SK-N-SH (cell line): ENCODE results near the gene SP2. TPM values are rescaled to one million over a fixed set of nuclear protein-coding genes. Genes with fewer than 3 reads are reported as not detected.
A peak's percentile ranks its signal among the peaks of the same experiment; 100 is the strongest.
"Not testable (repeated sequence)": the region's sequence is repeated elsewhere in the genome, so short reads cannot be mapped to it uniquely, and the experiment has no call there.

Experiments
- CTCF ChIA-PET: fragments of 300-600, 350-600 bp; formaldehyde crosslinking; extraction: SDS; loops from one replicate; lab custom pipeline; 2021; lab: Yijun Ruan, JAX
- POLR2A ChIA-PET: fragments of 350-600 bp; sonication (Branson Sonifier 250); formaldehyde crosslinking; extraction: SDS; loops from one replicate; lab custom pipeline; 2020; ENCODE audit warnings: antibody characterized with exemption, inconsistent platforms; lab: Yijun Ruan, JAX
- DNase-seq: peaks from one replicate; pipeline ENCODE4 v3.0.0; 2012
- H2AFZ ChIP-seq: fragments of 200-600 bp; sonication (generic); 2 replicates; pipeline ENCODE4 v1.8.1; 2016; ENCODE audit warnings: antibody characterized with exemption, mild to moderate bottlenecking, low read depth
- H3F3A ChIP-seq: fragments of 200-600 bp; sonication (generic); replicated peaks from 2 replicates; pipeline ENCODE3; 2016; ENCODE audit warnings: antibody characterized with exemption, mild to moderate bottlenecking; ENCODE audit not compliant: insufficient read depth
- H3K27ac ChIP-seq, 2 experiments: fragments of 200-500 bp in 1 of 2; fragments of 200-600 bp in 1 of 2; sonication (Bioruptor generic) in 1 of 2; sonication (generic), shearing (Covaris generic) in 1 of 2; 2 replicates each; pipeline versions ENCODE4 v1.5.1 to v1.6.1; 2014 to 2016; ENCODE audit warnings: low read depth in 2 of 2, inconsistent platforms in 1 of 2, low read length in 1 of 2, mild to moderate bottlenecking in 1 of 2, mixed read lengths in 1 of 2
- H3K27me3 ChIP-seq: fragments of 200-600 bp; sonication (generic), shearing (Covaris generic); 2 replicates; pipeline ENCODE4 v1.6.1; 2016; ENCODE audit warnings: mixed run types; ENCODE audit not compliant: insufficient read depth
- H3K36me3 ChIP-seq, 2 experiments: fragments of 200-500 bp in 1 of 2; fragments of 200-600 bp in 1 of 2; sonication (Bioruptor generic) in 1 of 2; sonication (generic) in 1 of 2; replicated peaks in 1 of 2; 2 replicates each; pipeline versions ENCODE3 to v1.5.1; 2014 to 2016; ENCODE audit warnings: low read length in 1 of 2, mild to moderate bottlenecking in 1 of 2; ENCODE audit not compliant: insufficient read depth in 2 of 2, control insufficient read depth in 1 of 2
- H3K4me1 ChIP-seq, 2 experiments: fragments of 200-500 bp in 1 of 2; fragments of 200-600 bp in 1 of 2; sonication (Bioruptor generic) in 1 of 2; sonication (generic), shearing (Covaris generic) in 1 of 2; 2 replicates each; pipeline versions ENCODE4 v1.5.1 to v1.6.1; 2014 to 2016; ENCODE audit warnings: low read depth in 1 of 2, low read length in 1 of 2, mixed run types in 1 of 2; ENCODE audit not compliant: insufficient read depth in 2 of 2, control insufficient read depth in 1 of 2
- H3K4me2 ChIP-seq: fragments of 200-600 bp; sonication (generic), shearing (Covaris generic); 2 replicates; pipeline ENCODE4 v1.6.1; 2017; ENCODE audit warnings: mixed run types
- H3K4me3 ChIP-seq, 2 experiments: fragments of 200-500 bp in 1 of 2; fragments of 200-600 bp in 1 of 2; sonication (Bioruptor generic) in 1 of 2; sonication (generic), shearing (Covaris generic) in 1 of 2; 2 replicates each; pipeline versions ENCODE4 v1.5.1 to v1.8.1; 2014 to 2016; ENCODE audit warnings: low read depth in 2 of 2, inconsistent platforms in 1 of 2, low read length in 1 of 2, mild to moderate bottlenecking in 1 of 2, mixed read lengths in 1 of 2, moderate library complexity in 1 of 2
- H3K79me2 ChIP-seq: fragments of 200-600 bp; sonication (generic); 2 replicates; pipeline ENCODE4 v1.8.1; 2017; ENCODE audit warnings: mild to moderate bottlenecking; ENCODE audit not compliant: insufficient read depth
- H3K9ac ChIP-seq: fragments of 200-600 bp; sonication (generic); 2 replicates; pipeline ENCODE4 v1.6.1; 2017; ENCODE audit warnings: mixed run types
- H3K9me2 ChIP-seq: fragments of 200-600 bp; sonication (generic); 2 replicates; pipeline ENCODE4 v1.6.1; 2017; ENCODE audit warnings: mixed run types
- H3K9me3 ChIP-seq: fragments of 200-600 bp; sonication (generic); 2 replicates; pipeline ENCODE4 v1.6.1; 2017; ENCODE audit warnings: mixed run types, mild to moderate bottlenecking, moderate library complexity
- H4K20me1 ChIP-seq: fragments of 200-600 bp; sonication (generic); 2 replicates; pipeline ENCODE4 v1.6.1; 2017; ENCODE audit warnings: mild to moderate bottlenecking, mixed run types; ENCODE audit not compliant: insufficient read depth
- ELF1 ChIP-seq: IDR thresholded peaks from 2 replicates; pipeline ENCODE4 v1.4.0; 2012
- MEF2A ChIP-seq: IDR thresholded peaks from 2 replicates; pipeline ENCODE4 v1.4.0; 2012; ENCODE audit warnings: low read depth, borderline replicate concordance
- NRF1 ChIP-seq: IDR thresholded peaks from 2 replicates; pipeline ENCODE4 v1.6.1; 2012; ENCODE audit warnings: low read depth, mild to moderate bottlenecking, low read length
- RXRA ChIP-seq: IDR thresholded peaks from 2 replicates; pipeline ENCODE4 v1.4.0; 2012; ENCODE audit warnings: low read depth, mild to moderate bottlenecking, borderline replicate concordance
- SIN3A ChIP-seq: IDR thresholded peaks from 2 replicates; pipeline ENCODE4 v1.6.1; 2012; ENCODE audit warnings: low read depth, mild to moderate bottlenecking, low read length, moderate library complexity, borderline replicate concordance
- TAF1 ChIP-seq: IDR thresholded peaks from 2 replicates; pipeline ENCODE4 v1.6.1; 2012; ENCODE audit warnings: low read depth, mild to moderate bottlenecking, low read length, moderate library complexity, borderline replicate concordance
- TCF12 ChIP-seq: IDR thresholded peaks from 2 replicates; pipeline ENCODE4 v1.4.0; 2012
- WGBS: methylation state at CpG from one replicate; pipeline ENCODE4 v1.1.6; 2017; ENCODE audit warnings: low lambda C conversion rate; 5-methylcytosine and 5-hydroxymethylcytosine counted together
- polyA plus RNA-seq, 3 experiments: library from polyadenylated mRNA; depleted of rRNA; stranded (reverse); fragments of >200 nt; gene quantifications; 2 replicates each; pipeline ENCODE4 v1.2.3, GENCODE V29; 2012
- TF ChIP-seq, protein P1 (sequence below): fragments of 200-600 bp; sonication (generic); IDR thresholded peaks from 2 replicates; pipeline ENCODE4 v1.6.1; 2017; ENCODE audit warnings: antibody characterized with exemption, mild to moderate bottlenecking, moderate library complexity

Gene SP2
- polyA plus RNA-seq, 1 of the 3 experiments (the other 2 are of a cell fraction), result 16.7 TPM

DNA sequence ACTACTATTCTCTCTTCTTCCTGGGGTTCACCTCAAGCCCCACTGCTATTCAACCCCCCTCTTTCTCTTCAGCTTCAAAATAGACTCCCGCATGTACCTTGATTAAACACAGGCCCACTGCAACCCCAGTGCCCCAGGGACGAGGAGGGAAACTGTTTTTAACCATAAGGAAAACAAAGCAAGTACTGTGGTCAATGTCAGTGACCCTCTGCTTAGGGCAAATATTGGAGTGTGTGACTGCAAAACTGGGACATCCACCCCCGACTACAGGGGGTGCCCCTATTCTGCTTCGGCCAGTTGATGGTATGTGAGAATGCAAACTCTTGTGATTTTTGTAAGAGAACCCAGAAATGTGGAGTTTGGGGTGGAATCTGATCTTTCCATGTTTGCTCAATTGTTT lies 35.8 kb downstream of the SP2 start:
- H3K9ac ChIP-seq, result no peak overlapping the region
- no peak overlapping the region for H3K4me3 ChIP-seq
- 85% methylated on average over 4 of the region's 4 CpGs for WGBS
- no peak overlapping the region for H2AFZ ChIP-seq
- H3K9me2 ChIP-seq, result no peaks in the 10 kb centered on the region
- CTCF ChIA-PET, result interaction anchor here (1.1 to 40.5 kb wide), 3 partner anchors 10 to 86 kb away, joined by 5 to 1216 read pairs (median 13); partner anchors contain the start of genes CDK5RAP3, PNPO and PRR15L
- no peaks in the 10 kb centered on the region for H3K9me3 ChIP-seq
- TF ChIP-seq RXRA, result no peak
- TF ChIP-seq TAF1, result no peak
- no peak for TF ChIP-seq ELF1
- TF ChIP-seq SIN3A, result no peak
- no peaks in the 10 kb centered on the region for H3K27me3 ChIP-seq
- POLR2A ChIA-PET, result no interaction called here
- peaks cover 0 to 4% of the 10 kb centered on the region in 2 experiments; a peak in 1 of 4 replicates for H3K4me1 ChIP-seq
- H3K4me2 ChIP-seq, result no peak overlapping the region
- peaks cover 7 to 14% of the 10 kb centered on the region in 2 experiments for H3K36me3 ChIP-seq
- no peaks in the 10 kb centered on the region for H4K20me1 ChIP-seq
- no peak for DNase-seq
- H3K27ac ChIP-seq, result no peak overlapping the region
- no peaks in the 10 kb centered on the region for H3F3A ChIP-seq
- no peaks in the 10 kb centered on the region for H3K79me2 ChIP-seq

DNA sequence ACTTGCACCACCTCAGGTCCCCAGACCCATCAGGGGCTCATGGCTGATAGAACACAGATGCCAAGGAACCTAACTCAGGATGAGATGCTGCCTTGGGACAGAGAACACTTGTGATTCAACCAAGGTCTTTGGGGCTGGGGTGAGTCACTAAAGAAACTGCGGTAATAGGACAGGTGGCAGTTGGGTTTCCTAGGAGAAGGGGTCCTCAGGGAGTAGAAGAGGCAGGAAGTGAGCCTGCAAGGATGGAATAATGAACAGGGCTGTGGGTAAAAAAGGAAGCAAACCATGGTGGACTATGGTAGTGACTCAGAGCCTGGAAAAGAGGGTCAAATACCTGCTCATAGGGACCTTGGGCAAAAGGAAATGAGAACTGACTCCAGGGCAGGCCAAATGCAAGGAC lies 38.8 kb downstream of the SP2 start:
- no peaks in the 10 kb centered on the region for H4K20me1 ChIP-seq
- 75% methylated on average over 1 of the region's 1 CpG for WGBS
- H3K4me1 ChIP-seq, result peaks cover 0 to 4% of the 10 kb centered on the region in 2 experiments; a peak in 1 of 4 replicates
- H3K9me2 ChIP-seq, result no peaks in the 10 kb centered on the region
- no peaks in the 10 kb centered on the region for H3F3A ChIP-seq
- peaks cover 0 to 1% of the 10 kb centered on the region in 2 experiments for H3K36me3 ChIP-seq
- POLR2A ChIA-PET, result no interaction called here
- H3K79me2 ChIP-seq, result no peaks in the 10 kb centered on the region
- CTCF ChIA-PET, result interaction anchor here (1.1 to 40.5 kb wide), 2 partner anchors 22 to 92 kb away, joined by 4 to 1216 read pairs; partner anchors contain the start of genes CDK5RAP3, PNPO and PRR15L
- no peak overlapping the region for H2AFZ ChIP-seq
- no peak overlapping the region for H3K4me2 ChIP-seq
- H3K27ac ChIP-seq, result no peak overlapping the region
- H3K9ac ChIP-seq, result no peak overlapping the region
- H3K27me3 ChIP-seq, result no peaks in the 10 kb centered on the region
- no peaks in the 10 kb centered on the region for H3K9me3 ChIP-seq
- no peak overlapping the region for H3K4me3 ChIP-seq
- TF ChIP-seq TCF12 (peak; percentile 6; the same call in 1 of the 2 replicates), NRF1 (no peak), MEF2A (no peak)
- TF ChIP-seq, protein P1, sequence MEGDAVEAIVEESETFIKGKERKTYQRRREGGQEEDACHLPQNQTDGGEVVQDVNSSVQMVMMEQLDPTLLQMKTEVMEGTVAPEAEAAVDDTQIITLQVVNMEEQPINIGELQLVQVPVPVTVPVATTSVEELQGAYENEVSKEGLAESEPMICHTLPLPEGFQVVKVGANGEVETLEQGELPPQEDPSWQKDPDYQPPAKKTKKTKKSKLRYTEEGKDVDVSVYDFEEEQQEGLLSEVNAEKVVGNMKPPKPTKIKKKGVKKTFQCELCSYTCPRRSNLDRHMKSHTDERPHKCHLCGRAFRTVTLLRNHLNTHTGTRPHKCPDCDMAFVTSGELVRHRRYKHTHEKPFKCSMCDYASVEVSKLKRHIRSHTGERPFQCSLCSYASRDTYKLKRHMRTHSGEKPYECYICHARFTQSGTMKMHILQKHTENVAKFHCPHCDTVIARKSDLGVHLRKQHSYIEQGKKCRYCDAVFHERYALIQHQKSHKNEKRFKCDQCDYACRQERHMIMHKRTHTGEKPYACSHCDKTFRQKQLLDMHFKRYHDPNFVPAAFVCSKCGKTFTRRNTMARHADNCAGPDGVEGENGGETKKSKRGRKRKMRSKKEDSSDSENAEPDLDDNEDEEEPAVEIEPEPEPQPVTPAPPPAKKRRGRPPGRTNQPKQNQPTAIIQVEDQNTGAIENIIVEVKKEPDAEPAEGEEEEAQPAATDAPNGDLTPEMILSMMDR, result no peak
- no peak for DNase-seq

DNA sequence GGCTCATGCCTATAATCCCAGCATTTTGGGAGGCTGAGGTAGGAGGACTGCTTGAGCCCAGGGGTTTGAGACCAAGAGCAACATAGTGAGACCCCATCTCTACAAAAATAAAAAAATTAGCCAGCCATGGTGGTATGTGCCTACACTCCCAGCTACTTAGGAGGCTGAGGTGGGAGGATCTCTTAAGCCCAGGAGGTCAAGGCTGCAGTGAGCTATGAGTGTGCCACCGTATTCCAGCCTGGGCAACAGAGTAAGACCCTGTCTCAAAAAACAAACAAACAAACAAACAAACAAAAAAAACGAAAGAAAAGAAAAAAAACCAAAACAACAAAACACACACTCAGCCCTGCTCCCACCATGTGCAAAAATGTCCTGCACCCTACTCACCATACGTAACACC lies 39.4 kb downstream of the SP2 start:
- H3K4me1 ChIP-seq, result not testable (repeated sequence)

More for the DNA sequence above, 39.4 kb downstream of the SP2 start:
- H3F3A ChIP-seq, H3K9ac ChIP-seq, H2AFZ ChIP-seq, H3K27ac ChIP-seq, H3K4me2 ChIP-seq, H3K36me3 ChIP-seq, POLR2A ChIA-PET, H4K20me1 ChIP-seq, H3K9me3 ChIP-seq, DNase-seq, H3K4me3 ChIP-seq, H3K79me2 ChIP-seq, H3K27me3 ChIP-seq, H3K9me2 ChIP-seq: not testable (repeated sequence)
- CTCF ChIA-PET, result interaction anchor here (1.1 to 41.6 kb wide), 4 partner anchors 3 to 91 kb away, joined by 3 to 1216 read pairs (median 610); partner anchors contain the start of genes CDK5RAP3, PNPO and PRR15L
- WGBS, result 72% methylated on average over 3 of the region's 3 CpGs
